CD4-positive, alpha-beta memory T cell (primary cell): ENCODE measurements around the gene APBA3. TPM values are rescaled to one million over a fixed set of nuclear protein-coding genes. Genes with fewer than 3 reads are reported as not detected.

Experiments
- CTCF ChIA-PET: fragments of 350-600 bp; sonication (Branson Sonifier 250); formaldehyde crosslinking; loops from one replicate; lab custom pipeline; 2021; ENCODE audit warnings: inconsistent platforms; ENCODE audit not compliant: partially characterized antibody; lab: Charles Lee
- POLR2A ChIA-PET: fragments of 350-600 bp; sonication (Branson Sonifier 250); formaldehyde crosslinking; loops from one replicate; lab custom pipeline; 2021; ENCODE audit not compliant: partially characterized antibody; lab: Charles Lee
- DNase-seq, 5 donors: peaks; one replicate each; pipeline versions ENCODE4 v3.0.0 to v3.0.0-alpha.2; 2020 to 2022; ENCODE audit warnings: mixed read lengths in 1 of 5
- H3K27ac ChIP-seq: one replicate; pipeline ENCODE4 v1.7.0; 2013; ENCODE audit warnings: low read depth, low read length
- H3K27me3 ChIP-seq: 2 replicates; pipeline ENCODE4 v1.7.0; 2013; ENCODE audit warnings: mild to moderate bottlenecking, low read length, moderate library complexity; ENCODE audit not compliant: insufficient read depth
- H3K36me3 ChIP-seq: 2 replicates; pipeline ENCODE4 v1.7.0; 2013; ENCODE audit warnings: mild to moderate bottlenecking, low read length, moderate library complexity; ENCODE audit not compliant: insufficient read depth
- H3K4me1 ChIP-seq: 2 replicates; pipeline ENCODE4 v1.7.0; 2013; ENCODE audit warnings: mild to moderate bottlenecking, low read length, moderate library complexity; ENCODE audit not compliant: insufficient read depth
- H3K4me3 ChIP-seq, 2 donors: one replicate each; pipeline ENCODE4 v1.7.0; 2013; ENCODE audit warnings: low read length in 2 of 2, mild to moderate bottlenecking in 1 of 2
- H3K9me3 ChIP-seq, 2 donors: one replicate each; pipeline ENCODE4 v1.7.0; 2013; ENCODE audit warnings: low read length in 2 of 2, control low read depth in 1 of 2; ENCODE audit not compliant: control insufficient read depth in 1 of 2
- H3K27ac Mint-ChIP-seq, 7 donors: one replicate each; pipeline ENCODE4 v1.8.0; 2020 to 2021; ENCODE audit warnings: mixed read lengths in 7 of 7, mild to moderate bottlenecking in 6 of 7, inconsistent platforms in 3 of 7, moderate library complexity in 3 of 7
- H3K27me3 Mint-ChIP-seq, 2 donors: one replicate each; pipeline ENCODE4 v1.8.0; 2020 to 2021; ENCODE audit warnings: mixed read lengths in 2 of 2
- H3K36me3 Mint-ChIP-seq, 2 donors: one replicate each; pipeline ENCODE4 v1.8.0; 2020 to 2021; ENCODE audit warnings: mixed read lengths in 2 of 2, inconsistent platforms in 1 of 2, mild to moderate bottlenecking in 1 of 2
- H3K4me1 Mint-ChIP-seq, 4 donors: one replicate each; pipeline ENCODE4 v1.8.0; 2020 to 2021; ENCODE audit warnings: mixed read lengths in 4 of 4, mild to moderate bottlenecking in 1 of 4
- H3K4me3 Mint-ChIP-seq, 8 donors: one replicate each; pipeline ENCODE4 v1.8.0; 2020 to 2021; ENCODE audit warnings: mixed read lengths in 8 of 8, mild to moderate bottlenecking in 7 of 8, moderate library complexity in 6 of 8, inconsistent platforms in 3 of 8
- H3K9me3 Mint-ChIP-seq, 8 donors: one replicate each; pipeline ENCODE4 v1.8.0; 2020 to 2021; ENCODE audit warnings: mixed read lengths in 8 of 8, mild to moderate bottlenecking in 5 of 8, inconsistent platforms in 3 of 8, moderate library complexity in 1 of 8
- intact Hi-C: fragments of 100-400 bp; cut with micrococcal nuclease; formaldehyde crosslinking; loops from one replicate; pipeline ENCODE4 v1.15.1; 2023
- polyA plus RNA-seq, 2 donors: library from polyadenylated mRNA; unstranded; fragments of 300-500 nt; fragmentation: Illumina TruSeq; gene quantifications; one replicate each; pipeline ENCODE4 v1.2.3, GENCODE V29; 2021
- total RNA-seq, 2 experiments: library from RNA; stranded (reverse); gene quantifications; one replicate each; pipeline ENCODE4 v1.2.3, GENCODE V29; 2021

The APBA3 gene
- total and polyA plus RNA-seq, 4 experiments from 2014 or later, result 33.1 to 86.3 (median 60.2) TPM

- H3K4me3 ChIP-seq, result no peak overlapping the region
- peaks cover 6% of the 10 kb centered on the region for H3K4me1 ChIP-seq
- ChIA-PET POLR2A (no interaction called here), CTCF (interaction anchor here (1.4 to 1.9 kb wide), 2 partner anchors 20 to 39 kb away, joined by 5 read pairs; partner anchors contain the start of gene MRPL54)
- H3K9me3 ChIP-seq, result peaks cover 0 to 17% of the 10 kb centered on the region in 2 donors
- Mint-ChIP-seq H3K27me3 (no peaks in the 10 kb centered on the region), H3K36me3 (peaks cover 14 to 20% of the 10 kb centered on the region in 2 donors), H3K27ac (peak overlapping the region in 1 of 7 donors; percentile 68), H3K4me3 (no peak overlapping the region), H3K9me3 (peaks cover 2 to 27% (median 19%) of the 10 kb centered on the region in 8 donors), H3K4me1 (peaks cover 3 to 15% (median 12%) of the 10 kb centered on the region in 4 donors)
- H3K27me3 ChIP-seq, result no peaks in the 10 kb centered on the region
- intact Hi-C loops, result no loop called here
- no peak overlapping the region for H3K27ac ChIP-seq
- no peaks in the 10 kb centered on the region for H3K36me3 ChIP-seq
- no peak for DNase-seq
Observed at GRCh38 chr19:3782903-3783302, 21.4 kb upstream of the APBA3 start.

- Histone ChIP-seq H3K4me3 (no peak overlapping the region), H3K36me3 (no peaks in the 10 kb centered on the region), H3K27ac (no peak overlapping the region), H3K27me3 (no peaks in the 10 kb centered on the region), H3K9me3 (peaks cover 0 to 17% of the 10 kb centered on the region in 2 donors), H3K4me1 (peaks cover 6% of the 10 kb centered on the region)
- peaks cover 3 to 15% (median 12%) of the 10 kb centered on the region in 4 donors for H3K4me1 Mint-ChIP-seq
- intact Hi-C loops, result no loop called here
- POLR2A ChIA-PET, result no interaction called here
- peaks cover 14 to 20% of the 10 kb centered on the region in 2 donors for H3K36me3 Mint-ChIP-seq
- no peak for DNase-seq
- H3K27ac Mint-ChIP-seq, result no peak overlapping the region
- peaks cover 2 to 27% (median 19%) of the 10 kb centered on the region in 8 donors for H3K9me3 Mint-ChIP-seq
- H3K27me3 Mint-ChIP-seq, result no peaks in the 10 kb centered on the region
- H3K4me3 Mint-ChIP-seq, result peak overlapping the region in 3 of 8 donors; percentile 11 to 71 (median 61)
- CTCF ChIA-PET, result interaction anchor here (1.9 kb wide), 1 partner anchor 20 kb away, joined by 5 read pairs; the partner anchor contains the start of gene MRPL54
Observed at GRCh38 chr19:3782330-3782729, 20.8 kb upstream of the APBA3 start.

GRCh38 chr19:3781603-3782002 is 20.1 kb upstream of the APBA3 start:
- peak overlapping the region in 2 of 7 donors; percentile 53 to 77 for H3K27ac Mint-ChIP-seq

GRCh38 chr19:3780786-3781304 is 19.4 kb upstream of the APBA3 start:
- Mint-ChIP-seq H3K36me3 (peaks cover 14 to 20% of the 10 kb centered on the region in 2 donors), H3K4me3 (peak overlapping the region in 1 of 8 donors; percentile 11), H3K27me3 (no peaks in the 10 kb centered on the region), H3K27ac (peak overlapping the region in 4 of 7 donors; percentile 17 to 44 (median 28)), H3K9me3 (peaks cover 2 to 27% (median 19%) of the 10 kb centered on the region in 8 donors), H3K4me1 (peaks cover 2 to 15% (median 11%) of the 10 kb centered on the region in 4 donors)
- intact Hi-C loops, result no loop called here
- Histone ChIP-seq H3K4me1 (no peaks in the 10 kb centered on the region), H3K4me3 (no peak overlapping the region), H3K27me3 (no peaks in the 10 kb centered on the region), H3K27ac (no peak overlapping the region), H3K36me3 (no peaks in the 10 kb centered on the region), H3K9me3 (peaks cover 0 to 17% of the 10 kb centered on the region in 2 donors)
- CTCF ChIA-PET, result no interaction called here
- DNase-seq, result peak in 3 of 5 donors; percentile 18 to 37 (median 35)
- POLR2A ChIA-PET, result interaction anchor here (0.6 kb wide), 1 partner anchor 20 kb away, joined by 4 read pairs; no protein-coding TSS in a partner anchor

More at GRCh38 chr19:3781603-3782002, 20.1 kb upstream of the APBA3 start:
- no peaks in the 10 kb centered on the region for H3K27me3 ChIP-seq
- H3K9me3 ChIP-seq, result peaks cover 0 to 17% of the 10 kb centered on the region in 2 donors
- Mint-ChIP-seq H3K9me3 (peaks cover 2 to 27% (median 19%) of the 10 kb centered on the region in 8 donors), H3K4me3 (peak overlapping the region in 1 of 8 donors; percentile 43), H3K36me3 (peaks cover 14 to 20% of the 10 kb centered on the region in 2 donors), H3K4me1 (peaks cover 3 to 15% (median 11%) of the 10 kb centered on the region in 4 donors), H3K27me3 (no peaks in the 10 kb centered on the region)
- DNase-seq, result no peak
- H3K36me3 ChIP-seq, result no peaks in the 10 kb centered on the region
- no peak overlapping the region for H3K27ac ChIP-seq
- H3K4me1 ChIP-seq, result peaks cover 2% of the 10 kb centered on the region
- ChIA-PET POLR2A (no interaction called here), CTCF (no interaction called here)
- intact Hi-C loops, result no loop called here
- H3K4me3 ChIP-seq, result no peak overlapping the region

- no peak overlapping the region for H3K27ac Mint-ChIP-seq
- H3K4me1 Mint-ChIP-seq, result peaks cover 0 to 10% (median 4%) of the 10 kb centered on the region in 4 donors
- H3K9me3 Mint-ChIP-seq, result peaks cover 2 to 27% (median 19%) of the 10 kb centered on the region in 8 donors
- Histone ChIP-seq H3K36me3 (no peaks in the 10 kb centered on the region), H3K4me1 (no peaks in the 10 kb centered on the region), H3K9me3 (peaks cover 0 to 17% of the 10 kb centered on the region in 2 donors), H3K4me3 (no peak overlapping the region), H3K27me3 (no peaks in the 10 kb centered on the region), H3K27ac (no peak overlapping the region)
- H3K27me3 Mint-ChIP-seq, result no peaks in the 10 kb centered on the region
- ChIA-PET CTCF (no interaction called here), POLR2A (interaction anchor here (0.8 to 1.2 kb wide), 2 partner anchors 16 to 17 kb away, joined by 3 to 4 read pairs; partner anchors contain the start of gene MRPL54)
- DNase-seq, result peak in 1 of 5 donors; percentile 17
- no peak overlapping the region for H3K4me3 Mint-ChIP-seq
- intact Hi-C loops, result no loop called here
- peaks cover 14 to 20% of the 10 kb centered on the region in 2 donors for H3K36me3 Mint-ChIP-seq
Observed at GRCh38 chr19:3778899-3779723, 17.6 kb upstream of the APBA3 start.

GRCh38 chr19:3778104-3778867 is 16.8 kb upstream of the APBA3 start:
- no peak overlapping the region for H3K4me3 ChIP-seq
- Mint-ChIP-seq H3K27me3 (no peaks in the 10 kb centered on the region), H3K27ac (no peak overlapping the region), H3K4me1 (peaks cover 0 to 10% (median 3%) of the 10 kb centered on the region in 4 donors), H3K36me3 (peaks cover 14 to 20% of the 10 kb centered on the region in 2 donors), H3K4me3 (no peak overlapping the region), H3K9me3 (peaks cover 2 to 27% (median 19%) of the 10 kb centered on the region in 8 donors)
- CTCF ChIA-PET, result no interaction called here
- DNase-seq, result peak in 1 of 5 donors; percentile 11
- POLR2A ChIA-PET, result interaction anchor here (1.2 kb wide), 1 partner anchor 16 kb away, joined by 4 read pairs; the partner anchor contains the start of gene MRPL54
- H3K27ac ChIP-seq, result no peak overlapping the region
- no peaks in the 10 kb centered on the region for H3K27me3 ChIP-seq
- intact Hi-C loops, result no loop called here
- no peaks in the 10 kb centered on the region for H3K4me1 ChIP-seq
- no peaks in the 10 kb centered on the region for H3K36me3 ChIP-seq
- peaks cover 0 to 17% of the 10 kb centered on the region in 2 donors for H3K9me3 ChIP-seq
